Activated CD4-positive, alpha-beta memory T cell treated with anti-CD3 and anti-CD28 coated beads for 36 hours (primary cell): ENCODE measurements around the gene PRKAG1. TPM values are rescaled to one million over a fixed set of nuclear protein-coding genes. Genes with fewer than 3 reads are reported as not detected.

Experiments
- CTCF ChIA-PET: fragments of 350-600 bp; sonication (Branson Sonifier 250); formaldehyde crosslinking; loops from one replicate; lab custom pipeline; 2021; ENCODE audit warnings: antibody characterized with exemption, inconsistent platforms; lab: Charles Lee
- POLR2A ChIA-PET: fragments of 350-600 bp; sonication (Branson Sonifier 250); formaldehyde crosslinking; loops from one replicate; lab custom pipeline; 2021; ENCODE audit warnings: antibody characterized with exemption; lab: Charles Lee
- DNase-seq: peaks from one replicate; pipeline ENCODE4 v3.0.0-alpha.2; 2020
- H3K27ac Mint-ChIP-seq: one replicate; pipeline ENCODE4 v1.8.0; 2021; ENCODE audit warnings: mixed read lengths
- H3K27me3 Mint-ChIP-seq: one replicate; pipeline ENCODE4 v1.8.0; 2021; ENCODE audit warnings: mixed read lengths
- H3K36me3 Mint-ChIP-seq: one replicate; pipeline ENCODE4 v1.8.0; 2021; ENCODE audit warnings: mixed read lengths
- H3K4me1 Mint-ChIP-seq: one replicate; pipeline ENCODE4 v1.8.0; 2021; ENCODE audit warnings: low read depth, mixed read lengths
- H3K4me3 Mint-ChIP-seq: one replicate; pipeline ENCODE4 v1.8.0; 2021; ENCODE audit warnings: mild to moderate bottlenecking, mixed read lengths
- H3K9me3 Mint-ChIP-seq: one replicate; pipeline ENCODE4 v1.8.0; 2021; ENCODE audit warnings: mixed read lengths
- intact Hi-C: fragments of 100-400 bp; cut with micrococcal nuclease; formaldehyde crosslinking; loops from one replicate; pipeline ENCODE4 v1.15.1; 2023
- total RNA-seq, 2 experiments: library from RNA; stranded (reverse); gene quantifications; one replicate each; pipeline ENCODE4 v1.2.3, GENCODE V29; 2021

PRKAG1 gene
- total RNA-seq, 2 experiments from 2014 or later: 52.0 to 55.8 TPM

- intact Hi-C loops: loop anchor here (2.0 to 5.0 kb wide), 3 partner anchors 39 to 179 kb away; partner anchors contain the start of genes PRKAG1 and TUBA1B
- no peaks in the 10 kb centered on the region for H3K27me3 Mint-ChIP-seq
- H3K4me3 Mint-ChIP-seq: peak overlapping the region; percentile 94
- POLR2A ChIA-PET: interaction anchor here (1.1 to 1.5 kb wide), 3 partner anchors 12 to 72 kb away, joined by 3 to 5 read pairs (median 3); partner anchors contain the start of genes PRKAG1 and RHEBL1
- peak overlapping the region; percentile 85 for H3K27ac Mint-ChIP-seq
- peaks cover 46% of the 10 kb centered on the region for H3K4me1 Mint-ChIP-seq
- no peaks in the 10 kb centered on the region for H3K9me3 Mint-ChIP-seq
- H3K36me3 Mint-ChIP-seq: peaks cover 20% of the 10 kb centered on the region
- CTCF ChIA-PET: interaction anchor here (0.9 to 3.6 kb wide), 6 partner anchors 14 to 61 kb away, joined by 3 to 17 read pairs (median 6); no protein-coding TSS in a partner anchor
- no peak for DNase-seq
Observed at GRCh38 chr12:49057888-49058287, 39.3 kb upstream of the PRKAG1 start.

GRCh38 chr12:49055978-49056754 is 37.6 kb upstream of the PRKAG1 start:
- Mint-ChIP-seq H3K27me3 (no peaks in the 10 kb centered on the region), H3K27ac (peak overlapping the region; percentile 85), H3K4me1 (peaks cover 43% of the 10 kb centered on the region), H3K9me3 (no peaks in the 10 kb centered on the region), H3K36me3 (peaks cover 34% of the 10 kb centered on the region), H3K4me3 (peak overlapping the region; percentile 94)
- DNase-seq: peak; percentile 67
- intact Hi-C loops: loop anchor here (2.0 to 5.0 kb wide), 3 partner anchors 37 to 181 kb away; partner anchors contain the start of genes PRKAG1 and TUBA1B
- ChIA-PET CTCF (interaction anchor here (0.7 to 3.1 kb wide), 9 partner anchors 8 to 179 kb away, joined by 3 to 30 read pairs (median 7); partner anchors contain the start of gene RHEBL1), POLR2A (interaction anchor here (0.8 to 1.3 kb wide), 3 partner anchors 23 to 76 kb away, joined by 3 to 5 read pairs (median 4); partner anchors contain the start of genes PRKAG1 and TUBA1B)

GRCh38 chr12:49055092-49055491 is 36.5 kb upstream of the PRKAG1 start:
- DNase-seq: no peak
- peaks cover 40% of the 10 kb centered on the region for H3K4me1 Mint-ChIP-seq
- no peak overlapping the region for H3K4me3 Mint-ChIP-seq
- CTCF ChIA-PET: interaction anchor here (0.7 to 3.1 kb wide), 7 partner anchors 9 to 58 kb away, joined by 3 to 30 read pairs (median 9); no protein-coding TSS in a partner anchor
- peaks cover 38% of the 10 kb centered on the region for H3K36me3 Mint-ChIP-seq
- no peaks in the 10 kb centered on the region for H3K27me3 Mint-ChIP-seq
- no peaks in the 10 kb centered on the region for H3K9me3 Mint-ChIP-seq
- no peak overlapping the region for H3K27ac Mint-ChIP-seq
- intact Hi-C loops: loop anchor here (5.0 kb wide), 2 partner anchors 77 to 182 kb away; partner anchors contain the start of gene TUBA1B
- POLR2A ChIA-PET: no interaction called here

GRCh38 chr12:49054524-49054923 is 35.9 kb upstream of the PRKAG1 start:
- H3K36me3 Mint-ChIP-seq: peaks cover 37% of the 10 kb centered on the region
- DNase-seq: no peak
- no peak overlapping the region for H3K4me3 Mint-ChIP-seq
- intact Hi-C loops: no loop called here
- H3K4me1 Mint-ChIP-seq: peaks cover 40% of the 10 kb centered on the region
- ChIA-PET CTCF (interaction anchor here (2.0 to 3.1 kb wide), 5 partner anchors 9 to 58 kb away, joined by 6 to 30 read pairs (median 11); no protein-coding TSS in a partner anchor), POLR2A (no interaction called here)
- H3K27me3 Mint-ChIP-seq: no peaks in the 10 kb centered on the region
- no peak overlapping the region for H3K27ac Mint-ChIP-seq
- no peaks in the 10 kb centered on the region for H3K9me3 Mint-ChIP-seq

GRCh38 chr12:49054096-49054495 is 35.5 kb upstream of the PRKAG1 start:
- Mint-ChIP-seq H3K27me3 (no peaks in the 10 kb centered on the region), H3K4me3 (no peak overlapping the region), H3K27ac (no peak overlapping the region), H3K9me3 (no peaks in the 10 kb centered on the region), H3K4me1 (peaks cover 40% of the 10 kb centered on the region), H3K36me3 (peaks cover 36% of the 10 kb centered on the region)
- CTCF ChIA-PET: interaction anchor here (0.8 to 2.5 kb wide), 4 partner anchors 10 to 34 kb away, joined by 3 to 11 read pairs (median 7); no protein-coding TSS in a partner anchor
- DNase-seq: no peak
- intact Hi-C loops: no loop called here
- POLR2A ChIA-PET: no interaction called here

- CTCF ChIA-PET: interaction anchor here (1.2 kb wide), 1 partner anchor 9 kb away, joined by 5 read pairs; no protein-coding TSS in a partner anchor
Observed at GRCh38 chr12:49052451-49053208, 34.1 kb upstream of the PRKAG1 start.

GRCh38 chr12:49051777-49052438 is 33.3 kb upstream of the PRKAG1 start:
- Mint-ChIP-seq H3K9me3 (no peaks in the 10 kb centered on the region), H3K4me3 (no peak overlapping the region), H3K4me1 (peaks cover 24% of the 10 kb centered on the region), H3K27ac (no peak overlapping the region), H3K36me3 (peaks cover 55% of the 10 kb centered on the region), H3K27me3 (no peaks in the 10 kb centered on the region)
- ChIA-PET CTCF (no interaction called here), POLR2A (no interaction called here)
- intact Hi-C loops: no loop called here
- DNase-seq: no peak

More at GRCh38 chr12:49052451-49053208, 34.1 kb upstream of the PRKAG1 start:
- Mint-ChIP-seq H3K4me1 (peaks cover 31% of the 10 kb centered on the region), H3K36me3 (peaks cover 50% of the 10 kb centered on the region), H3K4me3 (no peak overlapping the region), H3K27me3 (no peaks in the 10 kb centered on the region), H3K27ac (no peak overlapping the region), H3K9me3 (no peaks in the 10 kb centered on the region)
- intact Hi-C loops: no loop called here
- POLR2A ChIA-PET: no interaction called here
- no peak for DNase-seq

GRCh38 chr12:49051373-49051764 is 32.8 kb upstream of the PRKAG1 start:
- no peaks in the 10 kb centered on the region for H3K9me3 Mint-ChIP-seq
- intact Hi-C loops: no loop called here
- H3K27ac Mint-ChIP-seq: no peak overlapping the region
- peaks cover 59% of the 10 kb centered on the region for H3K36me3 Mint-ChIP-seq
- ChIA-PET CTCF (interaction anchor here (1.2 kb wide), 1 partner anchor 37 kb away, joined by 3 read pairs; no protein-coding TSS in a partner anchor), POLR2A (no interaction called here)
- H3K4me3 Mint-ChIP-seq: no peak overlapping the region
- DNase-seq: no peak
- peaks cover 18% of the 10 kb centered on the region for H3K4me1 Mint-ChIP-seq
- H3K27me3 Mint-ChIP-seq: no peaks in the 10 kb centered on the region

- H3K36me3 Mint-ChIP-seq: peaks cover 66% of the 10 kb centered on the region
- no peak overlapping the region for H3K4me3 Mint-ChIP-seq
- DNase-seq: no peak
- no peaks in the 10 kb centered on the region for H3K27me3 Mint-ChIP-seq
- intact Hi-C loops: no loop called here
- H3K9me3 Mint-ChIP-seq: no peaks in the 10 kb centered on the region
- H3K27ac Mint-ChIP-seq: no peak overlapping the region
- CTCF ChIA-PET: interaction anchor here (1.2 kb wide), 1 partner anchor 37 kb away, joined by 3 read pairs; no protein-coding TSS in a partner anchor
- peaks cover 12% of the 10 kb centered on the region for H3K4me1 Mint-ChIP-seq
- POLR2A ChIA-PET: no interaction called here
Observed at GRCh38 chr12:49050507-49051372, 32.2 kb upstream of the PRKAG1 start.

GRCh38 chr12:49049566-49050224 is 31.1 kb upstream of the PRKAG1 start:
- Mint-ChIP-seq H3K4me1 (peaks cover 2% of the 10 kb centered on the region), H3K36me3 (peaks cover 68% of the 10 kb centered on the region), H3K27ac (no peak overlapping the region), H3K27me3 (no peaks in the 10 kb centered on the region), H3K9me3 (no peaks in the 10 kb centered on the region), H3K4me3 (no peak overlapping the region)
- DNase-seq: no peak
- ChIA-PET POLR2A (no interaction called here), CTCF (no interaction called here)
- intact Hi-C loops: no loop called here
